Spleen (tissue), 11 donors: Measurements from ENCODE around the gene SECISBP2L. TPM values are rescaled to one million over a fixed set of nuclear protein-coding genes. Genes with fewer than 3 reads are reported as not detected.

Experiments
- DNase-seq: peaks from one replicate; pipeline ENCODE4 v3.0.0-alpha.2; 2020
- H3K27ac ChIP-seq, 8 donors: fragments of 200-600 bp; sonication (generic) in 7 of 8; 1 replicate in 4 of 8; 2 replicates in 4 of 8; pipeline versions ENCODE4 v1.5.0 to v1.8.0; 2016 to 2021; ENCODE audit warnings: inconsistent platforms in 4 of 8, mild to moderate bottlenecking in 4 of 8, moderate library complexity in 1 of 8
- H3K27me3 ChIP-seq, 7 donors: fragments of 200-600 bp; sonication (generic) in 6 of 7; replicated peaks in 1 of 7; 1 replicate in 4 of 7; 2 replicates in 3 of 7; pipeline versions ENCODE4 v1.5.0 to v1.8.0; 2016 to 2021; ENCODE audit warnings: inconsistent platforms in 3 of 7, mild to moderate bottlenecking in 1 of 7
- H3K36me3 ChIP-seq, 6 donors: fragments of 200-600 bp; sonication (generic) in 5 of 6; 1 replicate in 4 of 6; 2 replicates in 2 of 6; pipeline versions ENCODE4 v1.5.0 to v1.8.0; 2016 to 2021; ENCODE audit warnings: inconsistent platforms in 2 of 6
- H3K4me1 ChIP-seq, 6 donors: fragments of 200-600 bp; sonication (generic) in 5 of 6; 1 replicate in 3 of 6; 2 replicates in 3 of 6; pipeline versions ENCODE4 v1.5.0 to v1.8.0; 2016 to 2021; ENCODE audit warnings: inconsistent platforms in 3 of 6
- H3K4me3 ChIP-seq, 8 donors: fragments of 200-600 bp; sonication (generic) in 7 of 8; 1 replicate in 4 of 8; 2 replicates in 4 of 8; pipeline versions ENCODE4 v1.5.0 to v1.8.0; 2016 to 2021; ENCODE audit warnings: inconsistent platforms in 4 of 8, mild to moderate bottlenecking in 4 of 8, moderate library complexity in 2 of 8
- H3K9me3 ChIP-seq, 8 donors: fragments of 200-600 bp; sonication (generic) in 7 of 8; 1 replicate in 4 of 8; 2 replicates in 4 of 8; pipeline versions ENCODE4 v1.5.0 to v1.8.0; 2016 to 2021; ENCODE audit warnings: inconsistent platforms in 4 of 8
- CTCF ChIP-seq, 11 experiments: fragments of 200-600 bp in 7 of 11; fragments of 450-650 bp in 4 of 11; sonication (generic) in 4 of 11; IDR thresholded peaks in 8 of 11; conservative IDR thresholded peaks in 3 of 11; 1 replicate in 7 of 11; 2 replicates in 4 of 11; pipeline versions ENCODE4 v1.4.0 to v1.8.0; 2016 to 2021; ENCODE audit warnings: antibody characterized with exemption in 11 of 11, inconsistent platforms in 4 of 11, mild to moderate bottlenecking in 1 of 11
- POLR2A ChIP-seq, 3 donors: fragments of 450-650 bp; IDR thresholded peaks; one replicate each; pipeline ENCODE4 v1.5.1; 2017; ENCODE audit warnings: antibody characterized with exemption in 3 of 3, mild to moderate bottlenecking in 1 of 3
- POLR2AphosphoS5 ChIP-seq, 3 donors: sonication (generic); formaldehyde crosslinking; IDR thresholded peaks; one replicate each; pipeline ENCODE4 v1.5.1; 2017; ENCODE audit warnings: antibody characterized with exemption in 3 of 3
- WGBS, 5 donors: extraction: QIAGEN DNeasy Blood & Tissue Kit in 3 of 5; methylation state at CpG; one replicate each; pipeline versions ENCODE4 v1.1.5 to v1.1.7; 2013 to 2018; 5-methylcytosine and 5-hydroxymethylcytosine counted together
- intact Hi-C: fragments of 100-400 bp; cut with DNase I; formaldehyde crosslinking; loops from one replicate; pipeline ENCODE4 v1.15.0; 2023; ENCODE audit warnings: low total_unique reads
- polyA plus RNA-seq, 3 donors: library from polyadenylated mRNA; stranded (reverse); fragments of 200-250 nt; gene quantifications; one replicate each; pipeline ENCODE4 v1.2.1, GENCODE V29; 2013
- total RNA-seq, 7 donors: library from RNA; depleted of rRNA in 3 of 7; stranded (reverse); fragments of >200 nt in 3 of 7; fragmentation: NEBNext Ultra II Directional in 4 of 7; extraction: Animal tissue kit (Norgen Biotek cat#: 25700) in 4 of 7; gene quantifications; one replicate each; pipeline versions ENCODE4 v1.1.0 to v1.2.1, GENCODE V29; 2016 to 2021
- donor health status: healthy with polysubstance abuse.
- donor health status: DM: no; HTN: no; CAD: no; lungs with moderate emphysema.
- donor health status: DM: no; HTN: no; CAD: no.
- donor health status: Bipolar disorder and iron deficiency.
- donor health status: healthy.
- donor health status: DM: no; HTN: no; CAD: no.
- donor health status: DM: yes; HTN: yes; CAD: no.

Gene SECISBP2L
- total and polyA plus RNA-seq, 10 donors, result 5.6 to 58.7 (median 47.1) TPM

GRCh38 chr15:49060710-49061495 is 14.7 kb upstream of the SECISBP2L start:
- Histone ChIP-seq H3K36me3 (no peaks in the 10 kb centered on the region), H3K9me3 (no peaks in the 10 kb centered on the region), H3K4me1 (peaks cover 0 to 15% (median 5%) of the 10 kb centered on the region in 6 donors), H3K27me3 (no peaks in the 10 kb centered on the region), H3K27ac (no peak overlapping the region), H3K4me3 (no peak overlapping the region)
- DNase-seq, result no peak
- TF ChIP-seq POLR2A (IDR thresholded peaks at IDR 0.05), result no peak
- TF ChIP-seq POLR2AphosphoS5 (IDR thresholded peaks at IDR 0.05), result no peak
- no peak for TF ChIP-seq CTCF (IDR thresholded peaks at IDR 0.05 in 8 of 11, conservative IDR thresholded peaks at IDR 0.05 in 3 of 11)
- 65 to 71% (median 69%) methylated on average over 4 of the region's 4 CpGs for WGBS, 5 donors
- intact Hi-C loops, result no loop called here

GRCh38 chr15:49059491-49059890 is 13.2 kb upstream of the SECISBP2L start:
- WGBS, 5 donors, result 79 to 94% (median 83%) methylated on average over 3 of the region's 3 CpGs
- no peaks in the 10 kb centered on the region for H3K27me3 ChIP-seq
- peaks cover 0 to 15% (median 5%) of the 10 kb centered on the region in 6 donors for H3K4me1 ChIP-seq
- intact Hi-C loops, result no loop called here
- H3K27ac ChIP-seq, result no peak overlapping the region
- H3K36me3 ChIP-seq, result no peaks in the 10 kb centered on the region
- no peak for TF ChIP-seq POLR2AphosphoS5 (IDR thresholded peaks at IDR 0.05)
- no peak for TF ChIP-seq CTCF (IDR thresholded peaks at IDR 0.05 in 8 of 11, conservative IDR thresholded peaks at IDR 0.05 in 3 of 11)
- no peak for TF ChIP-seq POLR2A (IDR thresholded peaks at IDR 0.05)
- H3K4me3 ChIP-seq, result no peak overlapping the region
- no peaks in the 10 kb centered on the region for H3K9me3 ChIP-seq
- no peak for DNase-seq

- Histone ChIP-seq H3K27me3 (no peaks in the 10 kb centered on the region), H3K4me1 (peaks cover 0 to 7% (median under 1%) of the 10 kb centered on the region in 6 donors), H3K36me3 (no peaks in the 10 kb centered on the region), H3K4me3 (no peak overlapping the region), H3K27ac (no peak overlapping the region), H3K9me3 (no peaks in the 10 kb centered on the region)
- intact Hi-C loops, result no loop called here
- TF ChIP-seq POLR2AphosphoS5 (IDR thresholded peaks at IDR 0.05) (no peak), CTCF (IDR thresholded peaks at IDR 0.05 in 8 of 11, conservative IDR thresholded peaks at IDR 0.05 in 3 of 11) (no peak), POLR2A (IDR thresholded peaks at IDR 0.05) (no peak)
- DNase-seq, result no peak
- WGBS, 5 donors, result 56 to 89% (median 77%) methylated on average over 1 of the region's 1 CpG
Measured at GRCh38 chr15:49058559-49058958, 12.3 kb upstream of the SECISBP2L start.

GRCh38 chr15:49055630-49056029 is 9.4 kb upstream of the SECISBP2L start:
- H3K36me3 ChIP-seq, result no peaks in the 10 kb centered on the region
- no peak for DNase-seq
- H3K27ac ChIP-seq, result no peak overlapping the region
- no peaks in the 10 kb centered on the region for H3K9me3 ChIP-seq
- 78 to 91% (median 85%) methylated on average over 2 of the region's 2 CpGs for WGBS, 5 donors
- intact Hi-C loops, result no loop called here
- no peaks in the 10 kb centered on the region for H3K4me1 ChIP-seq
- H3K27me3 ChIP-seq, result no peaks in the 10 kb centered on the region
- H3K4me3 ChIP-seq, result no peak overlapping the region
- TF ChIP-seq CTCF (IDR thresholded peaks at IDR 0.05 in 8 of 11, conservative IDR thresholded peaks at IDR 0.05 in 3 of 11), result no peak
- TF ChIP-seq POLR2AphosphoS5 (IDR thresholded peaks at IDR 0.05), result no peak
- TF ChIP-seq POLR2A (IDR thresholded peaks at IDR 0.05), result no peak
